GM18505 (cell line): Measurements from ENCODE around the gene CCNA2.

Source experiments
- ATAC-seq: cut with Tn5 transposase; IDR thresholded peaks from one replicate; pipeline ENCODE4 v1.9.1; 2021; ENCODE audit not compliant: unreplicated experiment
- POLR2A ChIP-seq: IDR thresholded peaks from 4 replicates; pipeline ENCODE4 v1.6.1; 2011; ENCODE audit warnings: borderline replicate concordance; ENCODE audit not compliant: insufficient read depth, insufficient read length; ENCODE audit errors: extremely low read depth

CCNA2 gene

DNA sequence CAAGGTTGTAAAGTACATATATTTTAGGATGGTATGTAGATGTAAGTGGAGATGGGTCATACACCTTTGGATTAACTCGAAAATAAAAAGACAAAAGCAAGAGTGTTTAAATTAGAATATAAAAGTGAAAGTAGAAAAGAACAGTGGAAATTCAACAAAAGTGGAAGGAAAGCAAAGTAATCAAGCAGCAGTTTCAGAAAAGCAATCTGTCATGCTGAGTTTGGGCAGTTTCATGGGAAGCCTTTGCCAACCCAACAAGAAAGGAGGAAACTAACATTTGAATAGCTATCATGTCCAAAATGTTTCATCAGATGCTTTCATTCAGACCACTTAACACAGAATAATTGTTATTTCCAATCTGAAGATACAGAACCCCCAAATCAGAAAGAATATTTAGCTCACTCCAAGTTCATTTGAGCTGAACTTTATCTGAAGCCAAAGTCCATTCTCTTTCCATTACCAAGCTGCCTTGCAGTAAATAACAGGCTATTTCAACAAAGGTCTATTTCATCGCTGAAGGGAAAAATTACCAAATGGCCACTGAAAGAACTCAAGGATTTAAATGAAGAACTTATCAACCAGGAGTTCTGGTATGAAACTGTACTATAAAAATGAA, 24.4 kb downstream of the CCNA2 start:
- ATAC-seq = no peak

DNA sequence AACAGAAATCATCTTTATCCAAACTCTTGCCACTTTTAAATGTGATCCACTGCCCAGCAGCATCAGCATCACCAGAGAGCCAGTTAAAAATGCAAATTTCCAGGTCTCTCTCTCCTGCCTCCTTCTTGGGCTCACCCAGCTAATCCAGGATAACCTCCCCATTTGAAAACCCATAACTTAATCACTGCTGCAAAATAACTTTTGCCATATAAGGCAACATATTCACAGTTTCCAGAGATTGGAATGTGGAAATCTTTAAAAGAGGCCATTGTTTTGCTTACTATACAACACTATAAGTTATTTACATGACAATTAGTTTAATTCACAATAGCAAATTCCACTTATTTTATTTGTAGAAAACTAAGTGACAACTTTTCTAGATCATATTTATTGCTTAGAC, 27.4 kb downstream of the CCNA2 start:
- TF ChIP-seq POLR2A = no peak
- ATAC-seq = no peak

More for the DNA sequence above, 24.4 kb downstream of the CCNA2 start:
- no peak for TF ChIP-seq POLR2A

DNA sequence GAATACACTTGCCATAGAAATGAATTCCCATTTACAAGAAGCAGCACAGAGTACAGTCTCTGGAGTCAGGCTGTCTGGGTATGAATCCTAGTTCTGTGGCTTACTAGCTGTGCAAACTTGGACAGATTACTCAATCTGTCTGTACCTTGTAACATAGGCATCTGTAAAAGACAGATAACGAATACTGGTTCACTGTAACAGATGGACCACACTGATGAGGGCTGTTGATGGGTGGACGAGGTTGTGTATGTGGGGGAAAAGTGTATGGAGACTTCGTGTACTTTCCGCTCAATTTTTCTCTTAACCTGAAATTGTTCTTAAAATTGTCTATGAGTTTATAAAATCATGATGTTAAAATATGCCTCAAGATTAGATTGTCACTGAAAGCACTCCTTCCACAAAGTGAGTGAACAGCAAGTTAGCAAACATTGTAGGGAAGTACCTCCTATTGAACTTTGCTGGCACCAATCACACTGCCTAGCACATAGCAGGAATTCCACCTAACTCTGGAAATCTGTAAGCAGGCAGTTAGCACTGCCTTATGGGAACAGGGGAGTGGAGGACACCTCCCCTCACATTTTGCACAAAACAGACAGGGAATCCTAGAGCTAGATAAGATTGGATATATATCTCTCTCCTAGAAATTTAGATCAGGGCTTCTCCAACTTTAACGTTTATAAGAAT, 29.0 kb downstream of the CCNA2 start:
- TF ChIP-seq POLR2A = no peak
- ATAC-seq = no peak

DNA sequence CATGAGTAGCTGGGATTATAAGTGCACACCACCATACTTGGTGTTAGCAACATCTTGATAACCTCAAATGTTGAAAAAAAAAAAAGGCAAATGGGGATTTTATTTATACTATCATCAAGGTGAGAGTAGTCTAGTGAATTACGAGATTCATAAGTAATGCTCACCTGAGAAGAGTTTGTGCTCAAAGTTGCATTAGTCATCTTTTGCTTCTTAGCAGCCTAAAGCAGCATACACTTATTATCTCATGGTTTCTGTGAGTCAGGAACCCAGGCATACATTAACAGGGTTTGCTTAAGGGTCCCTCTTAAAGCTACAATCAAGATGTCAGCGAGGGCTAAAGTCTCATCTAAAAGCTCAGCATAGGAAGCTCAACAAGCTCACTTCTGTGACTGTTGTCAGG, 30.7 kb downstream of the CCNA2 start:
- TF ChIP-seq POLR2A = no peak
- ATAC-seq = no peak

DNA sequence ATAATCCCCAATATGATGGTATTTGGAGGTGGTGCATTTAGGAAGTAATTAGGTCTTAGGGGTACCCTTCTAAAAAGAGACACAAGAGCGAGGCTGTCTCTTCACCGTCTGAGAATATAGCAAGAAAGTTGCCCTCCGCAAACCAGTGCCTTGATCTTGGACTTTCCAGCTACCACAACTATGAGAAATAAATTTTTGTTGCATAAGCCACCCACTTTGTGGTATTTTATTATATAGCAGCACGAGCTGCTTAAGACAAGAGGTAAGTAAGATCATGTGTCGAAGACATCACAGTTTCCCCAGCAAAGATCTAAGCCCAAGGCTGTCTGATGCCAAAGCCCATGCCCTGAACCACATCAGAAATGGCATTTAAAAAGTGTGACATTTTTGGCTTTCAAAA, 32.2 kb downstream of the CCNA2 start:
- no peak for ATAC-seq

DNA sequence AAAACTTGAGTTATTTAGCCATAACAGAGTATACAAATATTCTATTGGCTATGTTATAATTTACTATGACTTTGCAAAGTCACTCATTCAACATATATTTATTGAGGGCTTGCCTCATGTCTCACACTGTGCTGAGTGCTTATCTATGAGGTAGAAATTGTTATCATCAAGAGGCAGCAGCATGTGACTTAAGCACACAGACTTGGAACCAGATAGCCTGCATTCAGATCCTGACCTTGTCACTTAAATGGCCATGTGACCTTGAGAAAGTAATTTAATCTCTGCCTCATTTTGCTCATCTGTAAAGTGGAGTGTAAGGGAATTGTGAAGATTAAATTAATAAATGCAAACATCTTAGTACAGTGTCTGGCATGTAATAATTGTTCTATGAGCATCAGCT, 32.7 kb downstream of the CCNA2 start:
- no peak for TF ChIP-seq POLR2A
- ATAC-seq = no peak

More for the DNA sequence above, 32.2 kb downstream of the CCNA2 start:
- no peak for TF ChIP-seq POLR2A

DNA sequence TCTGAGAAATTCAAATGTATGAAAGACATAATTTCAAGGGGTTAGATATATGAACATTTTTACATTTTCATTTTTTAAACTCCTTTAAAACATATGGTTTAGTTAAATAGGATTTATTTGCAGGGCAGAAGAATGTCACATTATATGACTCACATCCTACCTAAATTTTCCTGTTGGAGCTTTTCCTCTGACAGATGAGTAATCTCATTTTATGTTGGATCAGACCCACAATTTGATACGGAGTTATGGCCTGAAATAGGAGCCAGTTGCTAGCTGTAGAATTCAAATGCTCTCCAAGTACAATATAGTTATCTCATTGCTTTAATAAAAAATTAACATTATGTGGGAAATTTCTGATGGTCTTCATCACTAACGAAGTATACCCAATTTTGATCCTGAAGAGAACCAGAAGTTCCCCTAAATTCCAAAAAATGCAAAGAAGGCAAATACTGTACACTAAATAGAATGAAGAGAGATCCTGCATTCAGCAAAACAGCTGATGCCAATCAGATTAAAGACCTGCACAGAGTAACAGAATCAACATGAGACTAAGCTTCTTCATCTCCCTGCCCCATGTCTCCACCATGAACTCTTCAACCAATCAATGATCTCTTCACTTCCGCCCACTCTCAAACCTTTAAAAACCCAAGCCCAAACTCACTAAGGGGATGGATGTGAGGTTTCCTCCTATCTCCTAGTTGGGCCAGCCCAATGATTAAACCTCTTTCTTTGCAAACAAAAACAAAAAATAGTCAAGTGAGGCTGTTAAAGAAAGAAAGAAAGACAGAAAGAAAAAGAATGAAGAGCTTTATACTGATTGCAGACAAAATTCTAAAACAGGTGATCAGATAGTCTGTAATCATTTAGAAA, 33.5 kb downstream of the CCNA2 start:
- no peak for ATAC-seq

DNA sequence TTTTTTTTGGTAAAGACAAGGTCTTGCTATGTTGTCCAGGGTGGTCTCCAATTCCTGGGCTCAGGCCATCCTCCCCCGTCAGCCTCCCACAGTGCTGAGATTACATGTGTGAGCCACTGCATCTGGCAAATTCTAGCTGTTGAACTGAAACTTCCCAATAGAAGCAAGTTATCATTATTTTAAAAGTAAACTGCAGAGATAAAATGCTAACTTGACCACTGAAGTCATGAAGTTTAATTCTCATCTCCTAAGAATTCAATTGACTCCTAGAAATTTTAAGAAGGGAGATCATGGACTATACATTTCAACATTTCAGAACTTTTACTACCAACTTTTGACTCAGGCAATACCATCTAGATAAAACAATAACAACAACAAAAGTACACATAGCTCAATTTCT, 34.2 kb downstream of the CCNA2 start:
- no peak for ATAC-seq
- no peak for TF ChIP-seq POLR2A

More for the DNA sequence above, 33.5 kb downstream of the CCNA2 start:
- TF ChIP-seq POLR2A = no peak

DNA sequence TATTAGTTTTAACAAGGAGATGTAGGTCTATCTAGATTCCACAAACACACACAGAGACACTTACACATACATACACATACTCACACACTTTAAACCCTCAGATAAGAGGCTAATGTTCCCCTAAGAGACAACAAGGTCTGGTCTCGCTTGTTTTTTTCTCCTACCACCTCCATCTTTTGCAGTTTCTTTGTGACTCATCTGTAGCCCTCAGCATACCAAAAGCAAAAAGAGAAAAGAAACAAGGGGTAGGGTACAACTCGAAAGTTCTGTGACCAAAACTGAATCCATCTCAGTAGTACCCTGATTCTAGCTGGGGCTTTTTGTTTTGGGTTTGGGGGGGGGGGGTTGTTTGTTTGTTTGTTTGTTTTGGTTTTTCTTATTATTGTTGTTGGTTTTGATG, 34.8 kb downstream of the CCNA2 start:
- ATAC-seq = peak; percentile 96
- no peak for TF ChIP-seq POLR2A

DNA sequence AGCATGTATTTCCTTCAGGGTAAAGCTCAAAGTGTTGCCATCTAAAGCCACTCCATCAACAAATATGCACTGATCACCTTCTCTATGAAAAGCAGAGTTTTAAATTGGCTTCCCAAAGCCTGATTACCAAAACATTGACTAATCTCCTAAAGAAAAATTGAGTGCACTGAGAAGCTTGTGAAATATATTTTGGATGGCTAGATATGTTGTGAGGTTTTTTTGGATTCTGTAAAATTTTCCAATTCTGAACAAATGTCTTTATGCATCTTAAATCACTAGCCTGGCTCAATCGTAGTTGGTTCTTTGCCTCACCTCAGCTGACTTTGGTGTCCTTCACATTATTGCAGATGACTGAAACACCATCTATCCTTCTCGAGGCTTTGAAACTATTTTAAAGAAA, 37.5 kb downstream of the CCNA2 start:
- TF ChIP-seq POLR2A = no peak
- ATAC-seq = no peak

DNA sequence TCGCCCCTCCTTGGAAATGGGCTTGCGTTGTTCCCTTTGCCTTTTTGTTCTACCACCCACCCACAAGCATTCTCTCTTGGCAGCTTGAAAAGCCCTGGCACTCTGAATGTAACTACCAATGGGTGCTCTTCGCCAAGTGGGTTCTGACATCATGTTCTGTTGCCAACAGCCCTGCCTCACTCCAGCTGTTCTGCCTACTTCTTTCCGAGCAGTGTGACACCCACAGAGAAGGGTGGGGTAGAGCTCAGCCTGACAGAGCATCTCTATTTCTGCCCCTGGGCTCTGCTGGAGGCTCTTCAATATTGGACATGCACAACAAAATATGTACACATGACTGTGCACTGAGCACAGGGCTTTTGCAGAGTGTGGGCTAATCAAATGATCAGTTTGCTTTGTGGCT, 38.2 kb downstream of the CCNA2 start:
- TF ChIP-seq POLR2A = no peak
- no peak for ATAC-seq

DNA sequence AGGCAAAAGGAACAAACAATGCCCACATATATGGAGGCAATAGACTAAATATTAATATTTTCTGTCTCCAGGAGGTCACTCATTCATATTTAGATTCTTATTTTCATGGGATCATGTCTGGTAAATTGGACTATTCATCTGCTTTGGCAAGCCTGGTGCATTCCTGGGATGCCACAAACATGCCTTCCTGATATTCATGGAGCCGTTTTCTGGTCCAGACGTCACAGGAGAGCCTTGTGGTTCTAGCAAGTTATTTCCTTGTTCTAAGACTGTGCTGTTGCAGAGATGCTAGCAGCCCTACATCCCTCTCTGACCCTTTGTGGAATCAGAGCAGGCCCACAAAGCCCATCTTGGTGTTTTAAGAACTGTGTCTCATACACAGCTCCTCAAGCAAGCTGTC, 38.7 kb downstream of the CCNA2 start:
- ATAC-seq = no peak
- no peak for TF ChIP-seq POLR2A

DNA sequence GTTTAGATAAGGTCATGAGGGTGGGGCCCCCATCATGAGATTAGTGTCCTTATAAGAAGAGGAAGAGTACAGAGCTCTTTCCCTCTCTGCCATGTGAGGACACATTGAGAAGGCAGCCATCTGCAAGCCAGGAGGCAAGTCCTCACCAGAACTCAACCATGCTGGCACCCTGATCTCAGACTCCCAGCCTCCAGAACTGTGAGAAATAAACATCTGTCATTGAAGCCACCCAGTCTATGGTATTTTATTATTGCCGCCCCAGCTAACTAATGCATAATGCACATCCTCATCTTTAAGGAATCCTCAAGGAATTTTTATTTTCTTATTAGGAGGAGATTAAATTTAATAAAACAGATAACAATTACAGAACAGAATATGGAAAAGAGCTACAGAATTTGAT, 39.3 kb downstream of the CCNA2 start:
- no peak for ATAC-seq
- TF ChIP-seq POLR2A = no peak

DNA sequence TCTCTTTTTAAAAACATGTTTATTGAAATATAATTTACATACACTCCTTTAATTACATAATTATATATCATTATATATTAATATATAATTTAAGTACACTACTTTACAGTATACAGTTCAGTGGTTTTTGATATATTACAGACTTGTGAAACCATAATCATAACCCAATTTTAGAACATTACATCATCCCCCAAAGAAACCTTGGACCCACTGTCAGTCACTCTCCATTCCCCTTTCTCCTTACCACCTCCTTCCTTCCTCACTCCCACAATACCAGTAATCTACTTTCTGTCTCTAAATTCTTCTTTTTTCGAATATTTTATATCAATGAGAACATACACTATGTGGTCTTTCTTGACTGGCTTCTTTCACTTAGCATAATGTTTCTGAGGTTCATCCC, 40.5 kb downstream of the CCNA2 start:
- ATAC-seq = no peak
- no peak for TF ChIP-seq POLR2A
